H1 (cell line): ENCODE data around the gene CHSY3. TPM values are rescaled to one million over a fixed set of nuclear protein-coding genes. Genes with fewer than 3 reads are reported as not detected.

Experiments used
- MAX ChIP-seq: IDR thresholded peaks from 2 replicates; pipeline ENCODE4 v1.6.1; 2012; ENCODE audit warnings: inconsistent platforms
- NRF1 ChIP-seq: IDR thresholded peaks from 2 replicates; pipeline ENCODE4 v1.6.1; 2011; ENCODE audit warnings: mild to moderate bottlenecking, low read depth, low read length, improper control_type of control experiment
- RBBP5 ChIP-seq: IDR thresholded peaks from 2 replicates; pipeline ENCODE4 v1.7.1; 2012; ENCODE audit warnings: low read depth, mild to moderate bottlenecking, inconsistent platforms, low read length, moderate library complexity, borderline replicate concordance
- RNF2 ChIP-seq: fragments of 200-900, 300-1000 bp; sonication (generic); IDR thresholded peaks from 2 replicates; pipeline ENCODE4 v1.7.1; 2016; ENCODE audit warnings: borderline replicate concordance, low read depth, mild to moderate bottlenecking, antibody characterized with exemption, low read length; ENCODE audit not compliant: poor library complexity, severe bottlenecking; ENCODE audit errors: missing control alignments
- USF2 ChIP-seq: IDR thresholded peaks from 2 replicates; pipeline ENCODE4 v1.6.1; 2011; ENCODE audit warnings: low read length, improper control_type of control experiment
- polyA plus RNA-seq, 7 experiments: library from polyadenylated mRNA; depleted of rRNA in 3 of 7; stranded (reverse) in 5 of 7; unstranded in 2 of 7; fragments of >200 nt in 5 of 7; fragments of 200-250 nt in 2 of 7; gene quantifications; 1 replicate in 5 of 7; 2 replicates in 1 of 7; 4 replicates in 1 of 7; pipeline versions ENCODE4 v1.2.1 to v1.2.3, GENCODE V29; 2011 to 2013; ENCODE audit warnings: missing spikeins in 2 of 7, mixed read lengths in 2 of 7
- total RNA-seq: library from RNA; stranded (reverse); fragmentation: NEBNext Ultra II Directional; extraction: Animal tissue kit (Norgen Biotek cat#: 25700); gene quantifications from 2 replicates; pipeline ENCODE4 v1.2.1, GENCODE V29; 2021

CHSY3 gene
- total and polyA plus RNA-seq, 2 of the 8 experiments (the other 6 are each of a cell fraction or from before 2014, with no cell fraction given), result 0.24 to 1.8 TPM

- no peak for TF ChIP-seq USF2
- no peak for TF ChIP-seq RBBP5
- TF ChIP-seq NRF1, result no peak
- no peak for TF ChIP-seq RNF2
- no peak for TF ChIP-seq MAX
- TF ChIP-seq, all 59 proteins: peak for 0
Observed at GRCh38 chr5:130159968-130160367, 255.7 kb downstream of the CHSY3 start (continued).
